ENCODE data around the gene TXLNG. TPM values are rescaled to one million over a fixed set of nuclear protein-coding genes. Genes with fewer than 3 reads are reported as not detected.

The TXLNG gene
- total RNA-seq, 2 donors from 2014 or later = 11.1 to 19.9 TPM

DNA sequence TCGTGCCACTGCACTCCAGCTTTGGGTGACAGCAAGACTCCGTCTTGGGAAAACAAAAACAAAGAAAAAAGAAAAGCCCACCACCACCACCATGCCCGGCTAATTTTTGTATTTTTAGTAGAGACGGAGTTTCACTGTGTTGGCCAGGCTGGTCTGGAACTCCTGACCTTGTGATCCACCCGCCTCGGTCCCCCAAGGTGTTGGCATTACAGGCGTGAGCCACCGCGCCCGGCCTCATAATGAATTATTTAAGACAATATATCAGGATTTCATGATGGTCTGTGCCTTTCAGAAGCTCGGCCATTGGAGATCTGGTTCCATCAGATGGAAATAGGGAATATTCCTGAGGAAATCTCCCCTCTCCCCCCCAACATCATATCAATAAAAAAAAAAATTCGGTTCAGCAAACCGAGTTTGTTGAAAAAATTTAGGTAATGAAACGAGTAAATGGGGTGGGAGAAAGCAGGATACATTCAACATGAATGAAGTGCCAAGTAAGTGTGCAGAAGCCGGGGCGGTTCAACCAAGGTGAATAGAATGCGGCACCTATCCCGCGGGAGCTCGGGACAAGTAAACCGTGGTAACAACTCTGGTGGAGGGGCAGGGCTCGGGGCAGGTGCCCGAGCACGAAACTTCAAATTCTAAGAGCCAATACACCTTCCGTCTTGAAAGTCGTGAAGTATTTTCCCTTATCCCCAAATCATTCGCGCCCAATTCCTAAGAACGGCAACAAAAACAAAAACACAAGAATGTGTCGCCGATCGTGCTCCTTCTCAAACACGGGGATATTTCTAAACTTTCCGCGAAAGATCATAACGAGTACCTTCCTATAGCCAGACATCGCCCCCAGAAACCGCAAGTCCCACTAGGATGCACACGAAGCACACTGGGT lies 773 bp upstream of the TXLNG start:
- ATAC-seq (ENCODE audit: insufficient number of reproducible peaks, low FRiP score, low read depth) = no peak
- H3K4me3 ChIP-seq = peak overlapping the region; percentile 80
- TF ChIP-seq, protein P1, sequence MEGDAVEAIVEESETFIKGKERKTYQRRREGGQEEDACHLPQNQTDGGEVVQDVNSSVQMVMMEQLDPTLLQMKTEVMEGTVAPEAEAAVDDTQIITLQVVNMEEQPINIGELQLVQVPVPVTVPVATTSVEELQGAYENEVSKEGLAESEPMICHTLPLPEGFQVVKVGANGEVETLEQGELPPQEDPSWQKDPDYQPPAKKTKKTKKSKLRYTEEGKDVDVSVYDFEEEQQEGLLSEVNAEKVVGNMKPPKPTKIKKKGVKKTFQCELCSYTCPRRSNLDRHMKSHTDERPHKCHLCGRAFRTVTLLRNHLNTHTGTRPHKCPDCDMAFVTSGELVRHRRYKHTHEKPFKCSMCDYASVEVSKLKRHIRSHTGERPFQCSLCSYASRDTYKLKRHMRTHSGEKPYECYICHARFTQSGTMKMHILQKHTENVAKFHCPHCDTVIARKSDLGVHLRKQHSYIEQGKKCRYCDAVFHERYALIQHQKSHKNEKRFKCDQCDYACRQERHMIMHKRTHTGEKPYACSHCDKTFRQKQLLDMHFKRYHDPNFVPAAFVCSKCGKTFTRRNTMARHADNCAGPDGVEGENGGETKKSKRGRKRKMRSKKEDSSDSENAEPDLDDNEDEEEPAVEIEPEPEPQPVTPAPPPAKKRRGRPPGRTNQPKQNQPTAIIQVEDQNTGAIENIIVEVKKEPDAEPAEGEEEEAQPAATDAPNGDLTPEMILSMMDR (IDR thresholded peaks at IDR 0.05) = no peak
- no peak for DNase-seq (ENCODE audit: low spot score)
- peaks cover 0 to 6% of the 10 kb centered on the region in 2 donors for H3K4me1 ChIP-seq (ENCODE audit: control insufficient read depth in 1 of 2, low read depth in 2 of 2)
- no peaks in the 10 kb centered on the region for H3K36me3 ChIP-seq
- no peaks in the 10 kb centered on the region for H3K27me3 ChIP-seq (replicated peaks; ENCODE audit: insufficient read depth)
- no peaks in the 10 kb centered on the region for H3K9me3 ChIP-seq
- H3K27ac ChIP-seq = peak overlapping the region in 1 of 2 donors; percentile 72

DNA sequence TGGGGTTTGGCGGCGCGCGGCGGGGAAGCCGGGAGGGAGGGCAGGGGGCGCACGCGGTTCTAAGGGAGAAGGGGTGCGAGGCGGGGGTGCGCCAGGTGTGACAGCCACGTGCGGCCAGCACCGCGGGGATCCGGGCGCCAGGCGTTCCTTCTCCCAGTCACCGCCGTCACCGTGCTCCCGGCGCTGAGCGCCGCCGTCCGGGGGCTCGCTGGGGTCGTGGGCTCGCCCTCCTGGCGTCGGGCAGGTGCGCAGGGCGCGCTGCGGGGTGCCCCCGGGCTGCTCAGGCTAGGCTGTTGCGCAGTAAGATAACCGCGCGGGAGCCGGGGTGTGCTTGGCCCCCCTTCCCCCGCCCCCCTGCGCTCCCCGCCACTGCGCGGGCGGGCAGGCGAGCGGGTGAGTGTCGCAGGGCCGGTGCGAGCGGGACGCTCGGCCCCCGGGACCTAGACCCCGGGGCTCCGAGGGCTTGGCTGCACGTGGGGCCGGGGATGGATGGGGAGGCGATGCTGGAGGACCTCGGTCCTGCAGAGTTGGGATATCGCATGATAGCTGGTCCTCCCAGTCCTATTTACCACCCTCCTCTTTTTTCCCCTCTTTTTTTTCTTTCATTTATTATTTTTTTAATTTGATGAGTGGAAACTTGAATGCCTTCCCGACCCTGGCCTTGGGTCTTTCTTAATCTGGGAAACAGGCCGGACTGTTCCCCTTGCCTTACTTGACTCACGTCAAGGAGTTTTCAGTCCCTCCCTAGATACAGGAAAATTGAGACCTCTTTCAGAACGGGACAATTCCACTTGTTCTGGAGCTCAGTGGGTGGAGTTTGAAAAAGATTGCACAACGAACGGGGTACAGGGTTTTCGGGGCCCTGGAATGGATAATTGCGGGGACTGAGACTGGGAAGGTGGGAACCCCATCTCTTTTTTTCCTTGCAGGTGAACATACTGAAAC lies 797 bp downstream of the TXLNG start:
- Histone ChIP-seq H3K36me3 (no peaks in the 10 kb centered on the region), H3K27ac (peak overlapping the region; percentile 72 to 79), H3K4me3 (peak overlapping the region; percentile 80), H3K27me3 (replicated peaks; ENCODE audit: insufficient read depth) (no peaks in the 10 kb centered on the region), H3K9me3 (no peaks in the 10 kb centered on the region), H3K4me1 (ENCODE audit: control insufficient read depth in 1 of 2, low read depth in 2 of 2) (peaks cover 0 to 6% of the 10 kb centered on the region in 2 donors)
- TF ChIP-seq, protein P1 (IDR thresholded peaks at IDR 0.05) = no peak
- ATAC-seq (ENCODE audit: insufficient number of reproducible peaks, low FRiP score, low read depth) (no peak), DNase-seq (ENCODE audit: low spot score) (no peak)

DNA sequence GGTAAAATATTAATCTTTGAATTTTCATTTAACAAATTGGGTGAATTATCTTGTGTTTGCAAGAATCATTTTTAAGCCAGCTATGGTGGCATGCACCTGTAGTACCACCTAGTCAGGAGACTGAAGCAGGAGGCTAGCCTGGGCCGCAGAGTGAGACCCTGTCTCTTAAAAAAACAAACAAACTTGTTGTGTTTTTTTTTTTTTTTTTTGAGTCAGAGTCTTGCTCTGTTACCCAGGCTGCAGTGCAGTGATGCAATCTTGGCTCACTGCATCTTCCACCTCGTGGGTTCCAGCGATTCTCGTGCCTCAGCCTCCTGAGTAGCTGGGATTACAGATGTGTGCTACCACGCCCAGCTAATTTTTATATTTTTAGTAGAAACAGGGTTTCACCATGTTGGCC lies 2.2 kb downstream of the TXLNG start:
- Histone ChIP-seq H3K27me3 (replicated peaks; ENCODE audit: insufficient read depth) (no peaks in the 10 kb centered on the region), H3K4me1 (ENCODE audit: control insufficient read depth in 1 of 2, low read depth in 2 of 2) (peaks cover 0 to 6% of the 10 kb centered on the region in 2 donors), H3K4me3 (no peak overlapping the region), H3K36me3 (no peaks in the 10 kb centered on the region), H3K27ac (no peak overlapping the region), H3K9me3 (no peaks in the 10 kb centered on the region)
- ATAC-seq (ENCODE audit: insufficient number of reproducible peaks, low FRiP score, low read depth) (no peak), DNase-seq (ENCODE audit: low spot score) (no peak)
- TF ChIP-seq, protein P1 (IDR thresholded peaks at IDR 0.05) = no peak

DNA sequence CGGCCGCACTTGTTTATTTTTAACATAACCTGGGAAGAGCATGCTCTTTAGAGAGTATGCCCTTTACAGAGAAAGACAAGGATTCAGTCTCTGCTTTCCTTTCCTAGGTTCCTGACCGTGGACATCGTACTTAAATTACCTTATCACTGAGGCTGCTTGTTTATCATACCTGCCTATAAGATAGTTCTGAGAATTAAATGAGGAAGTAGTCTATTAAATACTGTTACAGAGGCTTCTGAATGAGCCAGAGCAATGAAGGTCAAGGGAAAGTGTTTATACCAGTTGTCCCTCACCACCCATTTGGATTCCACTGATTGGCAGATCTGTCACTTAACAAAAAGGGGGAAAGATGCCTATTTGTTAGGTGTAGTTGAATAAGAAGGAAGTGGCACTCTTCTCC lies 10.0 kb downstream of the TXLNG start:
- no peaks in the 10 kb centered on the region for H3K36me3 ChIP-seq
- DNase-seq (ENCODE audit: low spot score) = no peak
- no peak overlapping the region for H3K27ac ChIP-seq
- H3K9me3 ChIP-seq = no peaks in the 10 kb centered on the region
- no peaks in the 10 kb centered on the region for H3K4me1 ChIP-seq (ENCODE audit: control insufficient read depth in 1 of 2, low read depth in 2 of 2)
- no peak overlapping the region for H3K4me3 ChIP-seq
- TF ChIP-seq, protein P1 (IDR thresholded peaks at IDR 0.05) = no peak
- ATAC-seq (ENCODE audit: insufficient number of reproducible peaks, low FRiP score, low read depth) = no peak
- H3K27me3 ChIP-seq (replicated peaks; ENCODE audit: insufficient read depth) = no peaks in the 10 kb centered on the region

DNA sequence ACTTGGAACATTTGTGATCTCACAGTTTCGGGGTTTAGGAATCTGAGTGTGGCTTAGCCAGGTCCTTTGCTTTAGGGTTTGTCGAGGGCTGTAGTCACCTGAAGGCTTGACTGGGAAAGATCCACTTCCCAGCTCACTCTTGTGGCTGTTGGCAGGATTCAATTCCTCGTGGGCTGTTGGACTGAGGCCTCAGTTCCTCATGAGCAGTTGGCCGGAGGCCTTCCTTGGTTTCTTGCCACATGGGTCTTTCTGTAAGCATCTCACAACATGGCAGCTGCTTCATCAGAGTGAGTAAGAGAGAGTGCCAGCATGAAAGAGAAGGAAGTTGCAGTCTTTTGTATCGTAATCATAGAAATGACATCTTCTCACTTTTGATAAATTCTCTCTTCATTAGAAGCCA lies 11.1 kb downstream of the TXLNG start:
- no peak for ATAC-seq (ENCODE audit: insufficient number of reproducible peaks, low FRiP score, low read depth)
- no peak for DNase-seq (ENCODE audit: low spot score)
- TF ChIP-seq, protein P1 (IDR thresholded peaks at IDR 0.05) = no peak

More for the DNA sequence above, 11.1 kb downstream of the TXLNG start:
- Histone ChIP-seq H3K9me3 (no peaks in the 10 kb centered on the region), H3K27me3 (replicated peaks; ENCODE audit: insufficient read depth) (no peaks in the 10 kb centered on the region), H3K4me1 (ENCODE audit: control insufficient read depth in 1 of 2, low read depth in 2 of 2) (no peaks in the 10 kb centered on the region), H3K36me3 (no peaks in the 10 kb centered on the region), H3K27ac (no peak overlapping the region), H3K4me3 (no peak overlapping the region)

All from thoracic aorta (tissue), 2 donors.